Vagina (tissue), 2 donors: ENCODE measurements around the gene ATF7.

ENCODE experiments used
- CTCF ChIP-seq, 3 experiments: fragments of 450-650 bp in 2 of 3; fragments of 200-600 bp in 1 of 3; sonication (generic) in 1 of 3; IDR thresholded peaks; one replicate each; pipeline ENCODE4 v1.5.1; 2017 to 2019; ENCODE audit warnings: antibody characterized with exemption in 3 of 3, mild to moderate bottlenecking in 2 of 3, moderate library complexity in 2 of 3
- POLR2AphosphoS5 ChIP-seq, 2 donors: sonication (generic); formaldehyde crosslinking; IDR thresholded peaks; one replicate each; pipeline ENCODE4 v1.9.0; 2017; ENCODE audit warnings: antibody characterized with exemption in 2 of 2, mild to moderate bottlenecking in 2 of 2, low read depth in 1 of 2; ENCODE audit not compliant: insufficient read depth in 1 of 2

- no peak for TF ChIP-seq POLR2AphosphoS5 (IDR thresholded peaks at IDR 0.05; ENCODE audit: insufficient read depth in 1 of 2, low read depth in 1 of 2)
- TF ChIP-seq CTCF (IDR thresholded peaks at IDR 0.05): no peak
Measured at GRCh38 chr12:53625373-53625945, 723 bp downstream of the ATF7 start.
